Measurements from ENCODE around the gene IL18R1. TPM values are rescaled to one million over a fixed set of nuclear protein-coding genes. Genes with fewer than 3 reads are reported as not detected.

IL18R1 gene
- total and polyA plus RNA-seq, 2 donors: 7.5 to 9.8 TPM

GRCh38 chr2:102428573-102428972 is 73.0 kb downstream of the IL18R1 start:
- no peak overlapping the region for H3K4me3 ChIP-seq (ENCODE audit: low read length in 2 of 2)
- no peaks in the 10 kb centered on the region for H3K36me3 ChIP-seq (ENCODE audit: control insufficient read depth in 2 of 2, insufficient read depth in 2 of 2, low read length in 1 of 2)
- no peaks in the 10 kb centered on the region for H3K27me3 ChIP-seq (ENCODE audit: control insufficient read depth in 2 of 2, insufficient read depth in 1 of 2, low read length in 1 of 2)
- no peak for DNase-seq (ENCODE audit: low read depth in 6 of 9, low spot score in 9 of 9)
- 95% methylated on average over 2 of the region's 2 CpGs for WGBS
- H3K4me1 ChIP-seq (ENCODE audit: control insufficient read depth in 2 of 2, insufficient read depth in 2 of 2, low read length in 2 of 2): no peaks in the 10 kb centered on the region
- no peaks in the 10 kb centered on the region for H3K9me3 ChIP-seq (ENCODE audit: control insufficient read depth in 2 of 2, insufficient read depth in 1 of 2, low read length in 1 of 2)
- no peak overlapping the region for H3K27ac ChIP-seq (ENCODE audit: low read depth in 1 of 2, low read length in 1 of 2)

DNA sequence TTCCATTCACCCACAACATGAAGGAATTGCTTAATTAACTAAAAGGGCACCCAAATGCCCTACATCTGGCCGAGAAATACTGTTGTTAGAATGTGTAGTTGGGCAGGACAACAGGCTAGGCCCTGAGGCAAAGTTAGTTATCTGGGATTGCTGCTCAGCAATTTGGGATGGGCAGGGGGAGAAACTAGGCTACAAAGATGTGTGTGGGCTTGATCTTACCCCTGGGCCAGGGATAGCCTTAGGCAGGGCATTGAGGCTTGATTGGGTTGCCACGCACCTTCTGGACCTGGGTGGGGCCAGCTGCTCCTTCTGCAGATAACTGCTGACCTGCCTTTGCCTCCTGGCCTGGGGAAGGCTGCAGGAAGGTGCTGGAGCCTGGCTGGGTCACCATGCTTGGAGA is 76.8 kb downstream of the IL18R1 start:
- Histone ChIP-seq H3K36me3 (ENCODE audit: control insufficient read depth in 2 of 2, insufficient read depth in 2 of 2, low read length in 1 of 2) (no peaks in the 10 kb centered on the region), H3K27me3 (ENCODE audit: control insufficient read depth in 2 of 2, insufficient read depth in 1 of 2, low read length in 1 of 2) (no peaks in the 10 kb centered on the region), H3K27ac (ENCODE audit: low read depth in 1 of 2, low read length in 1 of 2) (no peak overlapping the region), H3K9me3 (ENCODE audit: control insufficient read depth in 2 of 2, insufficient read depth in 1 of 2, low read length in 1 of 2) (no peaks in the 10 kb centered on the region), H3K4me1 (ENCODE audit: control insufficient read depth in 2 of 2, insufficient read depth in 2 of 2, low read length in 2 of 2) (peaks cover 0 to 5% of the 10 kb centered on the region in 2 donors), H3K4me3 (ENCODE audit: low read length in 2 of 2) (no peak overlapping the region)
- no peak for DNase-seq (ENCODE audit: low read depth in 6 of 9, low spot score in 9 of 9)
- 94% methylated on average over 2 of the region's 2 CpGs for WGBS

- H3K9me3 ChIP-seq (ENCODE audit: control insufficient read depth in 2 of 2, insufficient read depth in 1 of 2, low read length in 1 of 2): no peaks in the 10 kb centered on the region
- WGBS: 98% methylated on average over 4 of the region's 4 CpGs
- no peak overlapping the region for H3K4me3 ChIP-seq (ENCODE audit: low read length in 2 of 2)
- H3K4me1 ChIP-seq (ENCODE audit: control insufficient read depth in 2 of 2, insufficient read depth in 2 of 2, low read length in 2 of 2): peaks cover 0 to 5% of the 10 kb centered on the region in 2 donors
- no peaks in the 10 kb centered on the region for H3K27me3 ChIP-seq (ENCODE audit: control insufficient read depth in 2 of 2, insufficient read depth in 1 of 2, low read length in 1 of 2)
- no peak overlapping the region for H3K27ac ChIP-seq (ENCODE audit: low read depth in 1 of 2, low read length in 1 of 2)
- no peak for DNase-seq (ENCODE audit: low read depth in 6 of 9, low spot score in 9 of 9)
- no peaks in the 10 kb centered on the region for H3K36me3 ChIP-seq (ENCODE audit: control insufficient read depth in 2 of 2, insufficient read depth in 2 of 2, low read length in 1 of 2)
Measured at GRCh38 chr2:102433973-102434654, 78.5 kb downstream of the IL18R1 start.

DNA sequence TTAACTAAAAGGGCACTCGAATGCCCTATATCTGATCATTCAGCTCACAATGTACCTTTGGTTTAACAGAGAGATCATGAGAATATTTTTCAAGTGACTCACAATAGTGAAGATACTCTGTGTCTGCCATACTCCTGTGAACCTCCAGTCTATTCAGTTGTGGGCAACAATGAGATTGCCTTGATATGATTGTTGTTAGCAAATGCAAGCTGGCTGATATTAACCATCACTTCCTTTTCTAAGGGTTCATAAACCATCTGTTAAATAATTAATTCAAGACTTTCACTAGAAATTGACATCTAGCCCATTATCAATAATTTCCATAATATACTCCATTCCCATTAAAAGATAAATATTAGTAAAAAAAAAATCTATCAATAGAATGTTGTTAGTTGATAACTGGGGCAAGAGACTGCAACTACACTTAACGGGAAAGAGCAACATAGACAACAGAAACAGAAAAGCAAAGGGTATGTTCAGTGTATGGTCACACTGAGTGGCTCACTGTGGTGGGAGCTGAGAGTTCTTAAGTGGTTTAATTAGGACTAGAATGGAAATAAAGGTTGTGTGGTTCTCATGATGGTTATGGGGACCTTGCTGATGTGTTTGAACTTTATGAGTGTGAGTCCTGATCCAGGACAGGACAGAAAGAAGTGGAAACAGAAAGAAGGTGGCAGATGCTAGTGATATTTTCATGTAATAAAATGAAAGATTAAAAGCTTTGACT is 79.2 kb downstream of the IL18R1 start:
- Histone ChIP-seq H3K4me1 (ENCODE audit: control insufficient read depth in 2 of 2, insufficient read depth in 2 of 2, low read length in 2 of 2) (peaks cover 0 to 5% of the 10 kb centered on the region in 2 donors), H3K4me3 (ENCODE audit: low read length in 2 of 2) (no peak overlapping the region), H3K27me3 (ENCODE audit: control insufficient read depth in 2 of 2, insufficient read depth in 1 of 2, low read length in 1 of 2) (no peaks in the 10 kb centered on the region), H3K36me3 (ENCODE audit: control insufficient read depth in 2 of 2, insufficient read depth in 2 of 2, low read length in 1 of 2) (no peaks in the 10 kb centered on the region), H3K9me3 (ENCODE audit: control insufficient read depth in 2 of 2, insufficient read depth in 1 of 2, low read length in 1 of 2) (no peaks in the 10 kb centered on the region), H3K27ac (ENCODE audit: low read depth in 1 of 2, low read length in 1 of 2) (no peak overlapping the region)
- no peak for DNase-seq (ENCODE audit: low read depth in 6 of 9, low spot score in 9 of 9)
- WGBS: 98% methylated on average over 2 of the region's 2 CpGs

DNA sequence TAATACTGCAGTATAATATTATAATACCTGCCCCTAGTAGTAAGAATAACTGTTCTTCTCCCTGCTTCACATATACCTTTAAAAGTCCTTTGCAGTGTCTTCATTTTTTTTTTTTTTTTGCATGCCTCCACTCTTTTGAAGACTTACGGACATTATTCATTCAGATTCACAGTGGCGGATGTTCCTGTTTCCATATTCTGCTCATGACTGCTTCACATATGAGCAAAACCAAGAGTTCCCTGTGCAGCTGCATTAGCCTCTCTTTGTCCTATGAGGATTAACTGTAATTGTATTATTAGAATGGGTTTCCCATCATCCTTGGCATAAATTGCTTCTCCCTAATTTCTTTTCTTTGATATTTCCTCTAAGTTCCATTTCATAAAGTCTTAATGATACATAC is 80.1 kb downstream of the IL18R1 start:
- Histone ChIP-seq H3K4me1 (ENCODE audit: control insufficient read depth in 2 of 2, insufficient read depth in 2 of 2, low read length in 2 of 2) (peaks cover 0 to 5% of the 10 kb centered on the region in 2 donors), H3K9me3 (ENCODE audit: control insufficient read depth in 2 of 2, insufficient read depth in 1 of 2, low read length in 1 of 2) (no peaks in the 10 kb centered on the region), H3K4me3 (ENCODE audit: low read length in 2 of 2) (no peak overlapping the region), H3K27me3 (ENCODE audit: control insufficient read depth in 2 of 2, insufficient read depth in 1 of 2, low read length in 1 of 2) (no peaks in the 10 kb centered on the region), H3K27ac (ENCODE audit: low read depth in 1 of 2, low read length in 1 of 2) (peak overlapping the region in 1 of 2 donors; percentile 46), H3K36me3 (ENCODE audit: control insufficient read depth in 2 of 2, insufficient read depth in 2 of 2, low read length in 1 of 2) (no peaks in the 10 kb centered on the region)
- DNase-seq (ENCODE audit: low read depth in 6 of 9, low spot score in 9 of 9): no peak
- 92% methylated on average over 2 of the region's 2 CpGs for WGBS

DNA sequence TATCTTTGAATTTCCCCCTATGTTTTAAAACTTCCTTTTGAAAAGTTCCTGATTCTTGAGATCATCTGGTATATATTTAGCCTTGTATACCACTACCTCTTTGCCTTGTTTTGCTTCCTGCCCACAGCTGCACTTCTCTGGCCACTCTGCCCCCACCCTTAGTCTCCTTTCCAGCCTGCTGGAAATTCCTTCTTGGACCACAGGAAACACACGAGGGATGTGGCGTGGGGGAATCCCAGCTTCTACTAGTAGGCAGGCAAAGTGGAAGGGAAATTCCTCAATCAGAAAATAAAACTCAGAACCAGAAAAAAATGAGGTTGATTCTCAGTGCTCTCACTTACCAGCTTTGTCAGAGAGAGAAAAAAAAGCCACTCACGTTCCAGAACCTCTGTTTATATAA is 80.7 kb downstream of the IL18R1 start:
- no peaks in the 10 kb centered on the region for H3K9me3 ChIP-seq (ENCODE audit: control insufficient read depth in 2 of 2, insufficient read depth in 1 of 2, low read length in 1 of 2)
- WGBS: 40% methylated on average over 3 of the region's 3 CpGs
- H3K27me3 ChIP-seq (ENCODE audit: control insufficient read depth in 2 of 2, insufficient read depth in 1 of 2, low read length in 1 of 2): no peaks in the 10 kb centered on the region
- H3K36me3 ChIP-seq (ENCODE audit: control insufficient read depth in 2 of 2, insufficient read depth in 2 of 2, low read length in 1 of 2): no peaks in the 10 kb centered on the region
- peak in 1 of 9 donors; percentile 17 for DNase-seq (ENCODE audit: low read depth in 6 of 9, low spot score in 9 of 9)
- peak overlapping the region in 1 of 2 donors; percentile 46 for H3K27ac ChIP-seq (ENCODE audit: low read depth in 1 of 2, low read length in 1 of 2)
- H3K4me3 ChIP-seq (ENCODE audit: low read length in 2 of 2): no peak overlapping the region
- peaks cover 0 to 5% of the 10 kb centered on the region in 2 donors for H3K4me1 ChIP-seq (ENCODE audit: control insufficient read depth in 2 of 2, insufficient read depth in 2 of 2, low read length in 2 of 2)

GRCh38 chr2:102437122-102437521 is 81.5 kb downstream of the IL18R1 start:
- Histone ChIP-seq H3K36me3 (ENCODE audit: control insufficient read depth in 2 of 2, insufficient read depth in 2 of 2, low read length in 1 of 2) (no peaks in the 10 kb centered on the region), H3K4me1 (ENCODE audit: control insufficient read depth in 2 of 2, insufficient read depth in 2 of 2, low read length in 2 of 2) (peaks cover 0 to 5% of the 10 kb centered on the region in 2 donors), H3K27ac (ENCODE audit: low read depth in 1 of 2, low read length in 1 of 2) (no peak overlapping the region), H3K9me3 (ENCODE audit: control insufficient read depth in 2 of 2, insufficient read depth in 1 of 2, low read length in 1 of 2) (no peaks in the 10 kb centered on the region), H3K27me3 (ENCODE audit: control insufficient read depth in 2 of 2, insufficient read depth in 1 of 2, low read length in 1 of 2) (no peaks in the 10 kb centered on the region), H3K4me3 (ENCODE audit: low read length in 2 of 2) (no peak overlapping the region)
- WGBS: 94% methylated on average over 4 of the region's 4 CpGs
- no peak for DNase-seq (ENCODE audit: low read depth in 6 of 9, low spot score in 9 of 9)

DNA sequence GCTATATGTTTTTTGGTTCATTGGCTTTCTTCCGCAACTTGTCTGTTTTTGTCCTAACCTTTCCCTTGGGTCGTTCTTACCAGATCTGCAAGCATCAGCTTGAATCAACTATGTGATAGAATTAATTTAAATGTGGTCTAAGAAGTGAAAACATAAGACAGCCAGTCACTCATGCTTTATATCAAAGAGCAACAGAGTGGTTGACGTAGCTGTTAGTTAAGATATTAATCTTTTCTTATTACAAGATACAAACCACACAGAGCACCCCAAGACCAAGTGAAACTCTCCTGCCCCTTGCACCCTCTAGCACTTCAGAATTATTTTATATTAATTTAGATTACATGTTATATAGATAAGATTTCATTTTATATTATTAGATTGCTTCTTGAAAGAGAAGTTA is 82.5 kb downstream of the IL18R1 start:
- WGBS: 93% methylated on average over 3 of the region's 3 CpGs
- H3K27me3 ChIP-seq (ENCODE audit: control insufficient read depth in 2 of 2, insufficient read depth in 1 of 2, low read length in 1 of 2): no peaks in the 10 kb centered on the region
- no peaks in the 10 kb centered on the region for H3K9me3 ChIP-seq (ENCODE audit: control insufficient read depth in 2 of 2, insufficient read depth in 1 of 2, low read length in 1 of 2)
- no peak overlapping the region for H3K27ac ChIP-seq (ENCODE audit: low read depth in 1 of 2, low read length in 1 of 2)
- DNase-seq (ENCODE audit: low read depth in 6 of 9, low spot score in 9 of 9): no peak
- H3K4me1 ChIP-seq (ENCODE audit: control insufficient read depth in 2 of 2, insufficient read depth in 2 of 2, low read length in 2 of 2): peaks cover 0 to 5% of the 10 kb centered on the region in 2 donors
- no peaks in the 10 kb centered on the region for H3K36me3 ChIP-seq (ENCODE audit: control insufficient read depth in 2 of 2, insufficient read depth in 2 of 2, low read length in 1 of 2)
- no peak overlapping the region for H3K4me3 ChIP-seq (ENCODE audit: low read length in 2 of 2)

GRCh38 chr2:102438578-102438977 is 83.0 kb downstream of the IL18R1 start:
- no peaks in the 10 kb centered on the region for H3K27me3 ChIP-seq (ENCODE audit: control insufficient read depth in 2 of 2, insufficient read depth in 1 of 2, low read length in 1 of 2)
- no peak overlapping the region for H3K4me3 ChIP-seq (ENCODE audit: low read length in 2 of 2)
- H3K4me1 ChIP-seq (ENCODE audit: control insufficient read depth in 2 of 2, insufficient read depth in 2 of 2, low read length in 2 of 2): peaks cover 0 to 5% of the 10 kb centered on the region in 2 donors
- no peaks in the 10 kb centered on the region for H3K36me3 ChIP-seq (ENCODE audit: control insufficient read depth in 2 of 2, insufficient read depth in 2 of 2, low read length in 1 of 2)
- no peak for DNase-seq (ENCODE audit: low read depth in 6 of 9, low spot score in 9 of 9)
- H3K9me3 ChIP-seq (ENCODE audit: control insufficient read depth in 2 of 2, insufficient read depth in 1 of 2, low read length in 1 of 2): no peaks in the 10 kb centered on the region
- no peak overlapping the region for H3K27ac ChIP-seq (ENCODE audit: low read depth in 1 of 2, low read length in 1 of 2)
- 98% methylated on average over 2 of the region's 2 CpGs for WGBS

Data from thymus (tissue), 11 donors.